GM23248 (cell line): ENCODE measurements around the gene FRMD3.

Experiments
- EZH2 ChIP-seq: fragments of 200-600 bp; sonication (generic); IDR thresholded peaks from 2 replicates; pipeline ENCODE4 v1.6.1; 2018; ENCODE audit warnings: antibody characterized with exemption, mild to moderate bottlenecking; ENCODE audit not compliant: insufficient read depth, poor library complexity, severe bottlenecking
- EZH2phosphoT487 ChIP-seq: fragments of 200-600 bp; sonication (generic); IDR thresholded peaks from 2 replicates; pipeline ENCODE4 v1.6.1; 2018; ENCODE audit warnings: antibody characterized with exemption, moderate library complexity, mild to moderate bottlenecking, low read depth; ENCODE audit not compliant: insufficient read depth

DNA sequence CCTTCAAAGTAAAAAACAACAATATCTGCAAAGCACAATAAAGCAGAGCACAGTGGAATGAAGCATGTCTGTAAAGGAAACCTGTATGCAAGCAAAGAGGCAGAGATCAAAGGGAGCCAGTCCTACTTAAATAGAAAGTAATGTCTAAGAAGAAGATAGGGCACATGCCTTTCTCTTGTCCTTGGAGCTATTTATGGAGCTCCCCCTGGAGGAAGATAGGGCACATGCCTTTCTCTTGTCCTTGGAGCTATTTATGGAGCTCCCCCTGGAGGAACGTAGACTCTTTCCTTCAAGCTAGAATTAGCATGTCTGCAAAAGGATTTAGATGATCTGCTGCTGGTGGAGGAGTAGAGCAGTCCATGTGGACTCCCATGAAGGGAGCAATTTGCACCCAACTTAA, 307.2 kb downstream of the FRMD3 start:
- TF ChIP-seq EZH2 (no peak), EZH2phosphoT487 (no peak)
